GM18526 (cell line): ENCODE data around the gene CCDC80.

Source experiments
- POLR2A ChIP-seq: IDR thresholded peaks from 3 replicates; pipeline ENCODE4 v1.6.1; 2011; ENCODE audit not compliant: insufficient read length; ENCODE audit errors: extremely low read depth

Gene CCDC80

DNA sequence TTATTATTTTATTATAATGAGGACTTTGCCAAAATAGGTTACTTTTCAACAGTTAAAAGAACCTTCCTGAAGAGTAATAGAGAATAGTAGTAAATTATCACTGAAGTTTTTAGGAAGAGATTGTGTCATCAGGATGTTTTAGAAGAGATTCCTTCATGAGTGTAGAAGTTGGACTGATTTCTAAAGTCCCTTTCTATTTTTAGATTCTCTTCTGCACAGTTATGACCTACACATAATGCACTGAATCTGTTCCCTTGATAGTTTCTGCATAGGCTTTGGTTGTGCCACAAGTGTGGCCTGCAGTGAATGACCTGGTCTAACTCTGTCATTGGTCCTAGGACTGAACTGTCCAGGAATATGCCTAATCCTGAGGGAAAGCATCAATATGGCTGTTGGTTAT lies 55.2 kb downstream of the CCDC80 start:
- no peak for TF ChIP-seq POLR2A

DNA sequence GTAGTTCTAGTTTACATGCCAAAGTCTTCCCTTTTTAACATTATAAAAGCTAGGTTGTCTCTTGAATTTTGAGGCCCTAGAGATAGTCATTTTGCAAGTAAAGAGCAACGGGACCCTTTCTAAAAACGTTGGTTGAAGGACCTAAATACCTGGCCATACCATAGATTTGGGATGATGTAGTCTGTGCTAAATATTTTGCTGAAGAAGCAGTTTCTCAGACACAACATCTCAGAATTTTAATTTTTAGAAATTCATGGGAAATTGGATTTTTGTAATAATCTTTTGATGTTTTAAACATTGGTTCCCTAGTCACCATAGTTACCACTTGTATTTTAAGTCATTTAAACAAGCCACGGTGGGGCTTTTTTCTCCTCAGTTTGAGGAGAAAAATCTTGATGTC lies 57.8 kb downstream of the CCDC80 start:
- TF ChIP-seq POLR2A, result no peak

DNA sequence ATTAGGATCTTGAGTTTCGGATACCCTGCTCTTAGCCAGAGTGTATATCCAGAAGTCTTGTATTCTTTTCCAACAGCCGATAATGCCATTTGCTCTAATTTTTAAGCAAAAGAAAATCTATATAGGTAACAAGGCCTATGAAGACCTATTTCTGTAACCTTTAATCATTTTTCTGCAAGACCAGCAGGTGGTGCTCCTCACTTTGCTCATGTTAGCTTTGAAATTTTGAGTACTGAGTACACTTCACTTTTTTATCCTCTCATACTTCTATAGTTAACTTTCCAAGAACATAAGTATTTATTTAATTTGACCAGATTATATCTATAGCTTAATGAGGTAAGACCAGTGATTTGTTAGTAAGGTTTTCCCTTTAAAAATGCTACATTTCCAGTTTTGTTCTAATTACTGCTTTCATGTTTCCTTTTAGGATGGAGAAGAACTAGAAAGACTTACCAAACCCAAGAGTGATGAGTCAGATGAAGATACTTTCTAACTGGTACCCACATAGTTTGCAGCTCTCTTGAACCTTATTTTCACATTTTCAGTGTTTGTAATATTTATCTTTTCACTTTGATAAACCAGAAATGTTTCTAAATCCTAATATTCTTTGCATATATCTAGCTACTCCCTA lies 58.6 kb downstream of the CCDC80 start:
- TF ChIP-seq POLR2A, result no peak

DNA sequence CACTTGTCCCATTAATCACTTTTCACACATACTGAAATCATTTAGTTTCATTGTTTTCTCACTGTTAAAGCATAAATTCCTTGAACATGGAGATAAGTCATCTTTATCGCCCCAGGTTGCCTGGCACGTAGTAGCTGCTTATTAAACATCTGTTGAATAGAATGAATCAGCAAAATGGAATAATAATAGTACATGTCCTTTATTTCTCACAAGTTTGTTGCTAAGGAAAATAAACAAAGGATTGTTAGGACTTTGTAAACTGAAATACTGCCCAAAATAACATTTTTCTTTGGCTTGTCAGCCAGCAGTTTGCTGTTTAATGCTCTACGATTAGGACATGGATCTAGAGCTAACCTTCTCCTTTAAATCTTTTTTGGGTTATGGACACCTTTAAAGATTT lies 61.2 kb downstream of the CCDC80 start:
- TF ChIP-seq POLR2A, result no peak

DNA sequence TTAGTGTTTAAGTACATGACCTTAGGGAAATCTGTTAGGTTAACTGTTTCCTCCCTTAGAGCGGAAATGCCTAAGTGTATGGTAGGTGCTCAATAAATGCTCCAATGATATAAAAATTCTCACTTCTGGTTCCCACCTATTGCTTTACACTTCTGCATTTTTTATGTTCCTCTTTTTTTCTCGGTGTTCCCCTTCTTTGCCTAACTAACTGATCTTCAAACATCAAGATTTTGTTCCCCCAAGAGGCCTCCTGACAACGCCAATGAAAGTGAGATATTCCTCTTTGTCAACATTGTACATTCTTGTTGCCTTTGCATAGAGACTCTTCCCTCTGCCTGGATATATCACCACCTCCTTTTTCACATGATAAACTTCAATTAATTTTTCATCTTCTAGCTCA lies 61.7 kb downstream of the CCDC80 start:
- no peak for TF ChIP-seq POLR2A

DNA sequence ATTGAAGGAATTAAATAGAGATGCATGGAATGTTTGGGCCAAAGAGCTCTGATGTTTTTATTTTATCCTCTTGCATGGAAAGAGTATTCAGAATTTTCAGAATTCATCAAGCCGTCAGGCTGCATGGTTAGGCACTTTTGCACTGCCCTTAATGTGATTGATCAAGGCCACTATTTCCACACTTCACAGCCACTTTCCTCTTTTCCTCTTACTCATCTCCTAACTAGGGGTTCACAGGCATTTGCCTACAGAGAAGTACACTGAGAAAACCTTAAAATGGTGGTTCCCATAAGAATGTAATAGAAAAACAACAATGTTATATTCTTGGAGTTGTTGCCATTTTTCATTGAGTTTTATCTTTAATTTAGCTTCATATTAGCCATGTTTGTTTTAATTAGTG lies 68.2 kb downstream of the CCDC80 start:
- no peak for TF ChIP-seq POLR2A

- TF ChIP-seq POLR2A, result no peak
Measured at GRCh38 chr3:112569265-112569664, 71.7 kb downstream of the CCDC80 start.

DNA sequence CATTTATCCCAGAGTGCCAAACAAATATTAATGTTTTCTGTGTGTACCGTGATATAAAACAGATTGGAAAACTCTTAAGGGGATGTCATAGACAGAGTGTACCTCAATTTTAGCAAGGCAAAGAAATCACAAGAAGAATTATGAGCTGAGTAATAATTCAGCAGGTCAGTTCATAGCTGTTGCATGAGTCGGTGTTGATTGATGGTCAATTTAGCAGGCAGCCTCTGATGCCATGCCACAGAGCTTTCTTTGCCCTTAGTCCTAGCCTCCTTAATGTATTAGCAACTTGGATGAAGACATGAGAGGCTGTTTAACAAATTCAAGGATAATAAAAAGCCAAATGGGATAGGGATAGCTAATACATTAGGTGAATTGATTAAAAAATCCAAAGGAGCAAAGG lies 72.3 kb downstream of the CCDC80 start:
- TF ChIP-seq POLR2A, result no peak

DNA sequence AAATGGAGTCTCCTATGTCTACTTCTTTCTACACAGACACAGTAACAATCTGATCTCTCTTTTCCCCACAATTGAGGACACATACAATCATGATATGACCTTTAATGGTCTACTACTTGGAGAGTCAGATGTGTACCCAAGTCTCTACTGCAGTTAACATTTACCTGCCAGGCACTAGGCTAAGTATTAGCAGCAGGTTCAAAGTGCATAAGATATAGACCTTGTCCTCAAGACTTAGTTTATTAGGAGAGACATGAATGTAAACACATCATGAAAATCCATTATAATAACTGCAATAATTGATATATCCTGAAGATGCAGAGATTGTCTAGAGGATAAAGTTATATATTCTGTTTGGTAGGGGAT lies 76.0 kb downstream of the CCDC80 start:
- TF ChIP-seq POLR2A, result no peak

- TF ChIP-seq POLR2A, result peak; percentile 73
Measured at GRCh38 chr3:112561734-112562529, 79.0 kb downstream of the CCDC80 start, which contains the start of the genes ATG3 and SLC35A5. ATG3 (minus strand) TSS chr3:112561962; CDS start chr3:112561528, 434 bp downstream. SLC35A5 (plus strand) TSS chr3:112562045; CDS start chr3:112563404, 1,359 bp downstream.

DNA sequence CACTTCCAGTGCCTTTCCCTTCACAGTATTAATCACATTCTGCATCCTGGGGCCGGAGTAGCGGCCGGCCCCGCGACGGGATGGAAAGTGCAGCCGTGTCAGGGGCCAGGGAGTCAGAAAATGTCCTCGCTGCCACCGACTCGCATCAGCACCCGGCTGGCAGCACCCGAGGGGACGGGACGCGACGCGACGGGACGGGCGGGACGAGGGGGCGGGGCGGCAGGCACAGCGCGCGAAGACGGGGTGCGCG lies 79.5 kb downstream of the CCDC80 start:
- no peak for TF ChIP-seq POLR2A

- TF ChIP-seq POLR2A, result no peak
Measured at GRCh38 chr3:112560721-112561483, 80.0 kb downstream of the CCDC80 start.

- no peak for TF ChIP-seq POLR2A
Measured at GRCh38 chr3:112560307-112560706, 80.6 kb downstream of the CCDC80 start.

- TF ChIP-seq POLR2A, result no peak
Measured at GRCh38 chr3:112557976-112558375, 83.0 kb downstream of the CCDC80 start.

DNA sequence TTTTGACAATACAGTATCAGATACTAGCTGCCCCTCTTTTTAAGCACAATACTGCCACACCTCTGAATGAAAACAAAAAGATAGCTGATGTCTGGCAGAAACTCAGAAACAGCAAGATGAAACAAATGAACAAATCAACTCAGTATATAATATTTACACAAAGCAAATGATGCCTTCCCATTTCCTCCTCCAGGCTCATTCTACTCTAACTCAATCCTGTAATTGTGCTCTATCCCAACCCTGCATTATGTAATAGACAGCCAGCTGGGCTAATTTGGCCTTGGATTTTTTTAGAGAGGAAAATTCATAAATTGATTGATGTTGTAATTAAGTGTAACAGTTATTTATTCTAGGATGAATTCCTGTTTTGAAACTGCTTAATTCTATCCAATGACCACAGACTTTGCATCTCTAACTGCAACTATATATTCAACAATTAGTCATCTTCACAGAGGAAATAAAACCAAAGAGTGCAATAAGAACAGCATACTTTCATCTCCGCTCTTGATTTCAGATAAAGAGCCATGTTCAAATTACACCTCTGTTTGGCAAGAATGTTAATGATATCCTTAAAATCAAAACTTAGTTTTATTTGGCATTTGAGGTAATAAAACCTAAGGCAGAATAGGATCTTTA lies 85.3 kb downstream of the CCDC80 start:
- no peak for TF ChIP-seq POLR2A

- no peak for TF ChIP-seq POLR2A
Measured at GRCh38 chr3:112550859-112551258, 90.1 kb downstream of the CCDC80 start.
